Measurements from ENCODE around the gene TP53TG5. TPM values are rescaled to one million over a fixed set of nuclear protein-coding genes. Genes with fewer than 3 reads are reported as not detected.

TP53TG5 gene
- polyA plus RNA-seq, 5 donors: 1.2 to 2.1 (median 1.5) TPM

DNA sequence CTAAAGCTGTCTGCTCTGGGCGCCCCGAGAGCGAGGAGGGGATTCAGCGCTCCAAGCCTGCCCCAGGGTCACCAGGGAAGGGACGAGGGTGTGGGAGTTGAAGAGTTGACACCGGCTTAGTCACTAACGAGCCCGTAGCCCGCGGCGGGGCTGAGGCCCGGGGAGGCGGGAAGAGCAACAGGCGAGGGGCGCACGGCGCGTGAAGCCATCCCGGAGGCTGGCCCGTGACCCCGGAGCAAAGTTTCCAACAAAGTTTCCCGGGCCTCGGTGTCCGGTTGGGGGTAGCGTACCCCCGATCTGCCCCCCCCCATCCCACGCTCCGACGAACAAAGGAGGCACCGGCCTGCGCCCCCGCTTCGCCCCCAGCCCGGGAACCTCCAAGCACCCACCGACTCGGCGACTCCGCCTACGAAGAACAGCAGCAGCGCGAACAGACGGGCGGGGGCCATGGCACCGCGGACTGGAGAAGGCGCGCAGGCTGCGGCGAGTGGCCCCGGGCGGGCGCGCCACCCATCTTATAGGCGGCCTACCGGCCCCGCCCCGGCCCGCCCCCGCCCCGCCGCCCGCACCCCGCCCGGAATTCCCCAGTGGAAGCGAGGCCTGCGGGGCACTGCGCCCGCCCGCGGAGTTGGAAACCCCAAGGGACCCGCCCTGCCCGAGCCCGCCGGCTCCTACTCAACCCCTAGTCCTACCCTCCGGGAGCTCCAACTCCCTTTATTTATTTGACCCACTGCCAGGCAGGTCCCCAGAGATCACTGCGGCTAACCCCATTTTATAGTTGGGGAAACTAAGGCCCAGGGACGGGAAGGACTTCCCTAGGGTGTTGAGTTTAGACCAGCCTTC lies 30.0 kb downstream of the TP53TG5 start, which contains the start of gene SDC4:
TSS of gene SDC4 (minus strand) at position 489 of the 843 bp plus-strand sequence. CDS start at position 449, 40 bp downstream.
- DNase-seq: peak in 1 of 2 donors; percentile 42

DNA sequence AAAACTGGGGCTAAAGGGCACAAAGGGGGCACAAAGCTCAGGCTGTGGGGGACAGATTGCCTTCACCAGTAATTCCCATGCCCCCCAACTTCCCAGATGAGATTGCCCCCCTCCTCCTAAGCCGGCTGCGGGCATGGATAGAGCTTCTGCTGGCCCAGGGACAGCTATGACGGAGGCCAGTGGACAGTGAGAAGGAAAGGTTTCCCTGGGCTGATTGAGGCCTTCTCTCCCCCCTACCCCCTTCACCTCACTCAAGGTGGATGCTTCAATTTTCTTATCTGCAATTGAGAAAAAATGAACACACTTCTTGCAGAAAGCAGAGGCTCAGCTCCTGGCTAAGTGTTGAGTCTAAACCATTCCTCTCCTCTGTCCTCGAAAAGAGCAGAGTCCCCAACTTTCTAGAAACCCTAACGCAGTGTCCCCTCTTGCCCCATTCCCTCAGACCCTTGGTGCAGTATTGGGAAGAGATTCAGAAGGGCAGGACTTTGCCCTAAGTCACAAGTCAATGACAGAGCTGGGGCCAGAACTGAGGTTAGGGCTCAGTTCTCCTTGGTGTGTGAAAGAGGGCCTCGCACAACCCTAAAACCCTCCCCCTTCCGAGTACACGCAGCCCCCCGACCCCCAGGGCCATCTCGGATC lies 30.7 kb downstream of the TP53TG5 start:
- DNase-seq: no peak

DNA sequence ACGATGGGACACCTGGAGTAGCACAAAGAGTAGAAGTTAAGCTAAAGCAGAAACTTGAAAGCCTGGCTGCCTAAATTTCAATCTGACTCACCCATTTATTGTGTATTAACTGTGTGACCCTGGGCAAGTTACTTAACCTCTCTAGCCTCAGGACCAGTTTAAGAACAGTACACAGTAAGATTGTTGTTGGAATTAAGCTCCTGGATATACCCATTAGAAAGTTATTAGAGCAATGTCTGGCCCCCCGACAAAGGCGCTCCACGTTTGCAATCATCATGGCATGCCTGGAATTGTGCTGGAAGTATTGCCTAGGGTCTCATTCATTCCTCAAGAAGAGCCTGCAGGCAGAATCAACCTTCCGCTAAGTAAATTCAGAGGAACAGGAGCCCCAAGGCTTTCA lies 31.3 kb downstream of the TP53TG5 start:
- no peak for DNase-seq

DNA sequence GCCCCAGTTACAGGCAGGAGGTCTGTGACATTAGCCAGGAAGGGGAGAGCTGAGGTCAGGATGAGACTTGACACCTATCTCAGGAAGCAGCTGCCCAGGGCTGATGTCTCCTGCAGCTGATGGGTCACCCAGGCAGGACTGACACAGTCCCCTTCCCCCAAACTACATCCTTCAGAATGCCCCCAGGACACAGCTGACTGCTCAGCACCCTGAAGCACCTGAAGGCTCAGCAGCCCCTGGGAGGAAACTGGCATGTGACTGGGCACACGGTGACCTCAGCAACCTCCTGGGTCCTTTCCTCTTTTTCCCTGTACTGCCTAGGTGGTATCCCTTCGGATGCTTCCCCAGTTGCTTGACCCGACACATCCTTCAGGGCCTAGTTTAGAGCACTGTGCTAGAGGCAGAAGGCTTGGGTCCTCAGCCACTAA lies 31.8 kb downstream of the TP53TG5 start:
- DNase-seq: no peak

DNA sequence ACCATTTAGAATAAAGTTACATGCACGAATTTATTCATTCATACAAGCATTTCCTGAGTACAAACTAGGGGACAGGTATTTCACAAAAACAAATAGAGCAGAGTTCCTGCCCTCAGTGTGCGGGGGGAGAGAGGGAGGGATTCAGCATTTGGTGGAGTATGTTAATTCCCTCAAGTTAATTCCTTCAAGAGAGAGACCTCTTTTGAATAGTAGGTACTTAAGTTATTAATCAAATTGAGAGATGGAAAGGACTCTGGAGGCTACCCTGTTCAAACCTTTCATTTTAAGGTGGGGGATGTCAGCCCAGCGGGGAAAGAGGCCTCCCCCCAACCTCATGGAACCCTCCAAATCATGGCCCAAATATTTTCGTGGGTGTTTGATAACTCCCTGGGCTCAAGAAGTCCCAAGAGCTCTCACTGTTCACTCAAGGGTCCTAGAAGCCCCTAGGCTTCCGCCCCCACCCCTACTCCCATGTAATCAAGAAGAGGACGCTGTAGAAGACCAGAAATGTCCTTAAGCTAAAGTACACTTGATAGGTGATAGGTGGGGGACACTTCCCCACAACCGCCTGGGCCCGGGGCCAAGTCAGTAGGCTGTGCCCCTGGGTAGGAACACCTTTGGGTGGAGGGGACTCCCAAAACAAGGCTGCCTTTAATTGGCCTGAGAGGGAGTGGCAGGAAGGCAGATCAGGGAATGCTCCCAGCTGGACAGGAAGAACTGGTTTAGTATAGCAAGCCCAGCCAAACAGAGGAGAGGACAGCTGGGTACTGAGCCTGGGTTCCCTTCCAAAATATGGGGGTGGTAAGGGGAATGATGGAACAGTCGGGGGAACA lies 32.8 kb downstream of the TP53TG5 start:
- DNase-seq: peak; percentile 65 to 72

DNA sequence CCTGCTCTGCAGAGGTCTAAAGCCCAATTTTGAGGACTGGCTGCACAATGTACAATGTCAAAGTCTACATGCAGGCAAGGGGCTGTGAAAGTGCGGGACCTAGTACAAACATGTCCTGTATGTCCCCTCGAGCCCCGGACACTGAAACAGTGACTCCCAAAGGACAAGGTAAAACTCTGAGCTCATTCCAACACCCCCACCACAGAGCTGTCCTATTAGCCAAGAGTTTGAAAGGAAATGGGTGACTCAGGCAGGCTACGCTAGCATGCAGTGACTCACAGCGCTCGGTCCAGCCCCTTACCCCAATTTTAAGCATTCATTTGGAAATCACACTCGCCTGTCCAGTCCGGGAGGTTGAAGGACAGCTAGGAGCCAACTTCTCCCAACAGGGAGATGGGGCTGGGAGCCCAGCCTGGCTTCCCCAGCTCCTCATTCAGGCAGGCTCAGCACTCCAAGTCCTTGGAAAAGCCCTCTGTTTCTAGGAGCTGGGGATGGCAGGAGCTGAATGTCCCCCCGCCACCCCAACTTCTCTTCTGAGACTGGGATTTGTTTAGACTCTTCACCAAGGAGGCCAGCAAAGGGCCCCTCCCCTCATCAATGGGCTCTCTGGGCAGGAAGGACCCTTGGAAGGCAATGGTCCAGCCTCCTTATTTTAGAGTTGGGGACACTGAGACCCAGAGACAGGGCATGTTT lies 33.8 kb downstream of the TP53TG5 start:
- DNase-seq: no peak

DNA sequence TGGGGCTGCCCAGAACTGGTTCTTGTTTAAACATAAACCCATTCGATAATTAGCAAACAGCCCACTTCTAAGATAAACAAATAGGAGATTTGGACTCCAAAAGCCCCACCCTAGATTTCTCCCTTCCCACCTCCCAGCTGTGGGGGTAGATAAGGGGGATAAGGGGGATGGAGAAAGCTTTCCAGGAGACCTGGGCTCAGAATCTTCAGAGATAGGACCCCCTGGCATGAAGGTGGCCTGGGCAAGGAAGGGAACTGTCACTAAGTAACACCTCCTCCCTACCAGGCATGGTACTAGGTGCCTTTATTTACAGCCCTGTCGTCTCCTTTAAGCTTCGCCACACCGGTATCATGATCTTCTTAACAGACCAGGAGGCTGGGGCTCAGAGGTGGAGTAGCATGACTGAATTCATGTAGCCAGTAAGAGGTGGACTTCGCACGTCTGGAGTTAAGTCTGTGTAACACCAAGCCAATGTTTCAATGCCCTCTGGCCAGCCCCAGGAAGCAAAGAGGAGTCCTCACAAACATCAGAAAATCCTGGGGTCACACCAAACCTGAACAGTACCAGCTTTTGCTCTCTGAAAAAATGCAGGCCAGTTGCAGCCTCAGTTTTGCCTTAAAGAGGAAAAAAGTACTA lies 34.5 kb downstream of the TP53TG5 start:
- no peak for DNase-seq

DNA sequence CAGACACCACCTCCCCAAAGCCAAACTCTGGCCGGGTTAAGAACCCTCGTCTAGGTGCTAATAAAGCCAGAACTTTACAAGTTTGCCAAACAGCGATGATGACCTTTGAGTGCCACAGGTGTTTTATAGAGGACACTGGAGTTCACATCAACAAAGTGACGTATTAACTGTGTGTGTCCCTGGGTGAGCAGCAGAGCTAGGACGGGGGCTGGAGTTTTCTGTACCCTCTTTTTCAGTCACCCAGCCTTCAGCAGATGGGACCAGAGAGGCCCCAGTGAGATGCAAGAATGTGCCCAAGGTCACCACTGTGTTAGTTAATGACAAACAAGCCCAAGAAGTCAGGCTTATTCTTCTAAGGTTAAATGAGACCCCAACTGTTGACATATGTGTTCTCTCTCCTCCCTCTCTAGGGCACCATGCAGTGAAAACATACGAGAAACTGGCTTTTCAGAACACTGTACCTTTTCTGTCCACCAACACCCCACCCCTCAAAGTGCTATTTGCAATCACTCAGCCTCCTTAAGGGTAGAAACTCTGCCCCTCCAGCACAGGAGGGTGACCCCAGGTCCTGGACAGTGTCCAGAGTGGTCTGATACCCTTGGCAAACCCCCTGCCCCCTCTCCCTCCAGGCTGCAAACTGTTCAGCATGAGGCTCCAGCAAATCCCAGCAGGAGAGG lies 35.1 kb downstream of the TP53TG5 start:
- DNase-seq: no peak

DNA sequence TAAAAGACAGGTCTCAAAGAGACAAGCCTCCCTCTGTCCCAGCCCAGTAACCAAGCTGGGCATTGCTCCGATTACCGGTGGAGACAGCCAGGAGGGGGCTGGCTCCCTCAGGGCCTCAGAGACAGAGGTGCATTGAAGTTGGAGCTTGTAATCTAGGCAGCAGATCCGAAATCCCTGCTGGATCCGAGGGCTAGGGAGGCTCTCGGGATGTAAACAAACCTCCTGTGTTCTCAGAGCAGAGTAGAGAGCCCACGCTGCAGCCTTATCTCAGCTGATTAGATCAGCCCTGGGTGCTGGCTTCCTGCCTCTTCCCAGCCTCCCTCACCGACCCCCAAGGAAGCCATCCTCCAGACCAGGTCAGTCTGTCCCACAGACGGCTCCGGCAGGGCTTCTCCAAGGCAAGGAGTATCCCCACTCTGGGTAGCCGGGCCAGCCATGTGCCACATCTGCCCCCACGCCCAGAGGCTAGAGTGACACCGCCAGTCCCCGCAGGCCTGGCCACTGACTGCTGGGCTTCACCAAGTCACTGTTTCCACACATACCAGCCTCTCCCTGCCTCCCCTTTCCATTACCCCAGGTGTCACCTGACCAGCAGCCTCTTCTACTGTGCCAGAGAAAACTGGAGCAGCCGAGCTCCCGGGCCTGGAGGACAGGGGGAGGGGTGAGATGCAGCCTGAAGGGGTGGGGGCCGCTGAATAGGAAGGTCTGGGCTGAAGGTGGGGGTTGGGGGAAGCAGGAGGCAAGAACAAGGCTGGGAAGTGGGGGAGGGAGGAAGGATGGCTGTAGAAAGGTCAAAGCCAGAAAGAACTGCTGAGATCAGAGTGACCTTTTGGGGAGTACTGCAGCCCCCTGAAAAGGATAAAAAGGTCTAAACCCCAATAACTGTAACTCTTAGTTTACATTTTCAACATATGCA lies 35.9 kb downstream of the TP53TG5 start:
- no peak for DNase-seq

DNA sequence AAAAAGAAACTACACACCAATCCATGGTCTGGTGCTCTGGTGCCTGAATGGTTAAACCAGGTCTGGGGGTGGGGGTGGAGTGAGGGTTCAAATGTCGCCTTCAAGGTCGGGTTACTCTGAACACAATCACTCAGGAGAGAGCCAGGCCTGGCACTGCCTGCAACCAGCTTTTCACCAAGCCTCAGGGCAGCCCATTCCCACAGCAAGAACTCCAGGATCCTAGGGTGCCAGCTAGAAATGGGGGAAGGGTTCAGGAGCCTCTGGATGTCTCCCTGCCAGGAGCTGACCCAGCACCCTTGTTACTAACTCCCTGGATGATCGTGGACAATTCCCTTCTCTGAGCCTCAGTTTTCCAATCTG lies 36.6 kb downstream of the TP53TG5 start:
- DNase-seq: no peak

DNA sequence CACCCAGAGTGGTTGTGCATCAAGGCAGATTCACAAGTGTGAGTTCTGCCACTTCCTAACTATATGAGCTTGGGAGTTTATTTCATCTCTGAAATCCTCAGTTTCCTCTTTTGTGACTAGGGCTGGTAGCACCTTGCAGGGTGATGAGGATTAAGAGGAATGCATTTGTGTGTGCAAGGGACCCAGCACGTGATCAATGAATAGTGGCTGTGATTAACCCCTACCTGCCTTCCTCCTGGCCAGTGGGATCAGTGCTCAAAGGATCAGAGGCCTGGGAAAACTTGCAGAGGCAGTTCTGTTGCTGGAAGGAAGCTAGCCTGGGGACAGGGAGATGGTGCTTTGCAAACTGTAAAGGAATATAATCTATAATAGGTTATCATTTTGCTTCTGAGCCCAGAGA lies 37.2 kb downstream of the TP53TG5 start:
- no peak for DNase-seq

DNA sequence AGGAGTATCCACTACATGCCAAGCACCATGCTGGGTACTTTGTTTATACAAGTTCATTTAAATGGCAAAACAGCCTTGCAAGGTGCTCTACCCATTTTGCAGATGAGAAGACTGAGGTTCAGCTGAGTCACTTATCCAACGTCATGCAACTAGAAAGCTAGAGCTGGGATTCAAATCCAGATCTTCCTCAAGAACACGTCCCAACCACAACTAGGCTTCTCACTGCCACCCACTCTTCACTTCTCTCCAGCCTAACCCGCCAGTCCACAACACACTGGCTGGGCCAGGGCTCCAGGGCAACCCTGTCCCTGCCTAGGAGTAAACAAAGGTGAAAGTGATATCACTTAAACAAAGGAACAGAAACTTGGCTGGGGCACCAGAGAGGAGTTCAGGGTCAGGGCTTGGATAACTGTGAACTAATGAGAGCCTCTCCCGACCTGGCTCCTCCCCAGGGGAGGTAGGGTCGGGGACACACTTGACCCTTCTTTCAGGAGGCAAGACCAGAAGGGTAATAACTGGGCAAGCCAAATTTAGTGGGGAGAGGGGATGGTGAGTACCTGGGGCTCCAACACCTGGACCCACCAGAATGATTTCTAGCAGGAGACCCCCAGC lies 37.8 kb downstream of the TP53TG5 start:
- no peak for DNase-seq

DNA sequence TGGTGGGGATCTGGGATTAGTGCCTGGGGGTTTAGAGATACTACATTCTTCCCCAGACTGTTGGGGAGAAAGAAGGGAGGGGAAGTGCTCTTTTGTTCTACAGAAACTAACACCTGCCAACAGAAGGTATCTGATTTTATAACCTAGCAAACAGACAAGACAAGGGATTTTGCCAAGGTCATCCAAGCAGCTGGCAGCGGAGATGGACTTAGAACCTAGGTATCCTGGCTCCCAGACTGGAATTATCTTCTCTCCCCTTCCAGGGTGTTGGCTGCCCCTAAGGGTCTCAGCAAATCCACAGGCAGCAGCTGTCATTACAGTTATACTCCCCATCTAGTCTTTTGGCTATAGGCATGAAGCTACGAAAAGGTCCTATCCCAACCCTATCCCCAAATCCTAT lies 38.3 kb downstream of the TP53TG5 start:
- no peak for DNase-seq

DNA sequence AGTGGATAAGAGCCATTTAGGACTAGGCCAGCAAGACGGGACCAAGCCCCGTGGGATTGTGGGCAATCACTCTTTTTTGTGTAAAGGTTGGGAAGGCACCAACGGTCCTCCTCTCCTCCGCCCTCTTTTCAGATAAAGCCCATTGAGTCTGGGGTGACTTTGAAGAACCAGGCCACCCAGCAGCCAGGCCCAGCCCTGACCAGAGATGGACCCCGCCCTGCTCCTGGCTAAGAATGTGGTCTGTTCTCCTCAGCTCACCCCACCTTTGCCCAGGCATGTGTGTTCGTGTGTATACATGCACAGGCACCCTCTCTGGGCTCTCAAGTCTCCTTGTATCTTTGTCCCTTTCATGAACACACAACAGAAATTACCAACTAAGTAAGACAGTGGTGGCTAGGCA lies 39.0 kb downstream of the TP53TG5 start:
- DNase-seq: no peak

DNA sequence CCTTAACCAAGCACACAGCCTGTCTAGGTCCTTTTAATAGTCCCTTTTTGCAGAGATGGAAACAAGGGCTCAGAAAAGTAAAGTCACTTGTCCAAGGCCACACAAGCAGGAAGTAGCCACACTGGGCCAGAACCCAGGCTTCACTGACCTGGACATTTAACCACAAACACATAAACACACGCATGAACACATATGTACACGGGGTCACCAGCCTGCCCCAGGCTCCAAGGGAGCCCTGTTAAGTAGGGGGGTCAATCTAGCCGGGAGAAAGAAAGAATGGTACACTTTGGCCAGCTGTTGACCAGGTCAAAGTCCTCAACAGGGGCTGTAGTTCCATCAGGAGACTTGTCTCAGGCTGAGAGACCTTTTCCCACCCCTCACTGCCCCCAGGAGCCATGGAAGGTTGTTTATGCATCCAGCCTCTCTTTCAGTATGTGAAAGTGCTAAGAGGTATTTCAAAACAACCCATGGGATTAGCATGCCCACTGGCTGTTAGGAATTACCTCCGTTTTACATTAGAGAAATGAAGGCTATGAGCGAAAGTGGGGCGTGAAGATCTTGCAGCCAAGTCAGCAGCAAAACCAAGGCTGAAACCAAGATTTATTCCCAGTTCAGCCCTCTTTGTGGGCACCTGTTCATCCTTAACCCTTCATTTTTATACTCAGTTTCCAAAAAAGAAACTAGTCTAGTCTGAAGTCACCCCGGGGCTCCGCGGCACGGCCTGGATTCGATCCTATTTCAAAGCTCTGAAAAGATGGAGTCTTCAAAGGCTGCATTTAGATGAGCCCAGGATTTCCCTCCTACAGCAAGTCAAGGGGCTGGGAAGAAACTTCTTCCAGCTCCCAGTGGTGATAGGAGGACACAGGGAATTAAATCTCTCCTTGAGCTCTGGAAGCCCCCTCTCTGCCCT lies 39.7 kb downstream of the TP53TG5 start:
- no peak for DNase-seq

DNA sequence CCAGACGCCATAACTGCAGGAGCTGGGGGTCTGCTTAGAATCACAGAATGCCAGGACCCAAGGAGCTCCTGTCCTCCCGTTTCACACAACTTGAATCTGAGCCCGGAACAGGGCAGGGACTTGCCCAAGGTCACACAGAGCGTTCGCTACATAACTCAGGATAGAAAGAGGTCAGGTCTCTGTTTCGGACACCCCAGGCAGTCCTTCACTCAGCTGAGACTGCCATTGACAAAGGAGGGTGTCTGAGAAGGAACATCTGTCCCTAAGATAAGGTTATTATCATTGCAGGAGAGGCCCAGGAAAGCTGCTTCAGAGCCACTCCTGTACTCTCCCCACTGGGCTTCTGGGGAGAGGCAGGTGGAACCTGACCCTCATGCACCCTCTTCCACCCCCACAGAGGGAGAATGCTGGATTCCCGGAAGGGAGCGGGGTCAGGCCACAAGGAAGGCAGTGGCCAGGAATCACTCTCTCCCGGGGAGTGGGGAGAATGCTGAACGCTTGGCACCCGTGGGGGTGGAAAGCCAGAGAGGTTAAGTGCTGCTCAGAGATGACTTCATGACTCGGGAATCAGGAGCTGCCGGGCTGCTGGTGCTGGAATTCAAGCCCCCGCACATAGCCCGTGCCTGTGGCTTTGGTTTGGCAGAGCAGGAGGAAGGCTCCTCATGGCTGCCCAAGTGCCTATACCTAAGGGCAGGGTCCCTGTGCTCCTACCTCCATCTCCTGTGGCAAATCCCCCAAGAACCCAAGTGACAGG lies 40.6 kb downstream of the TP53TG5 start:
- no peak for DNase-seq

Measured in right lung (tissue), 5 donors.